H1 (cell line): ENCODE measurements around the gene ARHGEF1. TPM values are rescaled to one million over a fixed set of nuclear protein-coding genes. Genes with fewer than 3 reads are reported as not detected.

ENCODE experiments used
- CTCF ChIA-PET: fragments of 300-600 bp; sonication (Branson Sonifier 250); formaldehyde crosslinking; loops from one replicate; lab custom pipeline; 2021; ENCODE audit not compliant: partially characterized antibody; lab: Charles Lee
- POLR2A ChIA-PET: fragments of 300-600 bp; sonication (Branson Sonifier 250); formaldehyde crosslinking; loops from one replicate; lab custom pipeline; 2021; ENCODE audit warnings: inconsistent platforms; ENCODE audit not compliant: partially characterized antibody; lab: Charles Lee
- DNase-seq, 2 experiments: peaks; one replicate each; pipeline versions ENCODE4 v3.0.0 to v3.0.0-alpha.2; 2010 to 2022; ENCODE audit warnings: low spot score in 2 of 2, low read depth in 1 of 2, mixed read lengths in 1 of 2
- FAIRE-seq: peaks from 2 replicates; lab custom pipeline; 2011; peaks lifted over from hg19 to GRCh38; lab: Jason Lieb, UNC
- H2AFZ ChIP-seq: 2 replicates; pipeline ENCODE4 v1.8.1; 2012; ENCODE audit warnings: low read length, inconsistent platforms
- H2AK5ac ChIP-seq: 2 replicates; pipeline ENCODE4 v1.6.1; 2013; ENCODE audit warnings: low read depth, low read length
- H2BK120ac ChIP-seq: replicated peaks from 2 replicates; pipeline ENCODE3; 2013; ENCODE audit warnings: low read depth, low read length, inconsistent platforms
- H2BK12ac ChIP-seq: 2 replicates; pipeline ENCODE4 v1.6.1; 2013; ENCODE audit warnings: low read depth, low read length
- H2BK15ac ChIP-seq: 2 replicates; pipeline ENCODE4 v1.6.1; 2013; ENCODE audit warnings: low read length
- H2BK20ac ChIP-seq: 2 replicates; pipeline ENCODE4 v1.6.1; 2013; ENCODE audit warnings: low read length
- H2BK5ac ChIP-seq: 2 replicates; pipeline ENCODE4 v1.6.1; 2013; ENCODE audit warnings: low read depth, low read length
- H3K14ac ChIP-seq: 2 replicates; pipeline ENCODE4 v1.6.1; 2013; ENCODE audit warnings: inconsistent platforms; ENCODE audit not compliant: insufficient read length
- H3K18ac ChIP-seq: 2 replicates; pipeline ENCODE4 v1.6.1; 2013; ENCODE audit warnings: low read length; ENCODE audit errors: extremely low read depth
- H3K23ac ChIP-seq: 2 replicates; pipeline ENCODE4 v1.6.1; 2013; ENCODE audit warnings: inconsistent platforms; ENCODE audit not compliant: insufficient read length
- H3K23me2 ChIP-seq: 2 replicates; pipeline ENCODE4 v1.6.1; 2013; ENCODE audit warnings: low read depth, low read length
- H3K27ac ChIP-seq: 2 replicates; pipeline ENCODE4 v1.6.1; 2011; ENCODE audit warnings: low read depth, low read length, inconsistent platforms
- H3K27me3 ChIP-seq, 4 experiments: replicated peaks in 1 of 4; 1 replicate in 1 of 4; 2 replicates in 3 of 4; pipeline versions ENCODE4 v1.6.1 to v1.8.1; 2011 to 2013; ENCODE audit warnings: low read length in 3 of 4, mild to moderate bottlenecking in 3 of 4, inconsistent platforms in 2 of 4, mixed read lengths in 2 of 4, moderate library complexity in 1 of 4; ENCODE audit not compliant: control insufficient read depth in 3 of 4, insufficient read depth in 3 of 4; ENCODE audit errors: extremely low read depth in 1 of 4
- H3K36me3 ChIP-seq, 4 experiments: 2 replicates each; pipeline versions ENCODE4 v1.6.1 to v1.8.1; 2011 to 2013; ENCODE audit warnings: mild to moderate bottlenecking in 4 of 4, low read length in 3 of 4, moderate library complexity in 2 of 4, control low read depth in 1 of 4, inconsistent platforms in 1 of 4; ENCODE audit not compliant: insufficient read depth in 4 of 4, control insufficient read depth in 2 of 4
- H3K4ac ChIP-seq: replicated peaks from 2 replicates; pipeline ENCODE3; 2013; ENCODE audit warnings: low read length, low read depth, mixed read lengths, inconsistent platforms; ENCODE audit not compliant: insufficient read length
- H3K4me1 ChIP-seq, 4 experiments: replicated peaks in 1 of 4; 1 replicate in 1 of 4; 2 replicates in 3 of 4; pipeline versions ENCODE4 v1.6.1 to v1.8.1; 2011 to 2013; ENCODE audit warnings: low read length in 3 of 4, inconsistent platforms in 2 of 4, mixed read lengths in 1 of 4; ENCODE audit not compliant: insufficient read depth in 4 of 4, control insufficient read depth in 3 of 4
- H3K4me2 ChIP-seq, 2 experiments: 2 replicates each; pipeline versions ENCODE4 v1.6.1 to v1.8.1; 2011 to 2013; ENCODE audit warnings: low read depth in 2 of 2, low read length in 2 of 2, control low read depth in 1 of 2, inconsistent platforms in 1 of 2, mild to moderate bottlenecking in 1 of 2; ENCODE audit not compliant: insufficient read depth in 1 of 2
- H3K4me3 ChIP-seq, 4 experiments: fragments of 200-600, 300-600 bp in 1 of 4; sonication (generic), shearing (Covaris generic), sonication (Bioruptor Twin) in 1 of 4; 2 replicates each; pipeline versions ENCODE4 v1.5.1 to v1.8.1; 2011 to 2016; ENCODE audit warnings: low read length in 4 of 4, low read depth in 3 of 4, control low read depth in 2 of 4, inconsistent platforms in 2 of 4, mild to moderate bottlenecking in 2 of 4, mixed read lengths in 1 of 4, moderate library complexity in 1 of 4; ENCODE audit not compliant: insufficient read depth in 2 of 4; ENCODE audit errors: extremely low read depth in 1 of 4
- H3K56ac ChIP-seq: replicated peaks from 2 replicates; pipeline ENCODE3; 2013; ENCODE audit warnings: low read depth, mild to moderate bottlenecking, mixed read lengths, low read length, inconsistent platforms; ENCODE audit not compliant: insufficient read length
- H3K79me1 ChIP-seq: 2 replicates; pipeline ENCODE4 v1.6.1; 2013; ENCODE audit warnings: low read depth, low read length, control low read depth
- H3K79me2 ChIP-seq, 2 experiments: 2 replicates each; pipeline versions ENCODE4 v1.6.1 to v1.8.1; 2012 to 2013; ENCODE audit warnings: low read length in 2 of 2, mild to moderate bottlenecking in 2 of 2, inconsistent platforms in 1 of 2; ENCODE audit not compliant: insufficient read depth in 2 of 2, control insufficient read depth in 1 of 2
- H3K9ac ChIP-seq, 4 experiments: replicated peaks in 1 of 4; 1 replicate in 1 of 4; 2 replicates in 3 of 4; pipeline versions ENCODE4 v1.6.1 to v1.8.1; 2011 to 2013; ENCODE audit warnings: low read depth in 3 of 4, low read length in 3 of 4, control low read depth in 2 of 4, mild to moderate bottlenecking in 2 of 4, moderate library complexity in 2 of 4, inconsistent platforms in 1 of 4; ENCODE audit errors: extremely low read depth in 1 of 4
- H3K9me3 ChIP-seq, 2 experiments: 2 replicates each; pipeline versions ENCODE4 v1.6.1 to v1.8.1; 2012 to 2013; ENCODE audit warnings: mild to moderate bottlenecking in 2 of 2, moderate library complexity in 2 of 2, control low read depth in 1 of 2, inconsistent platforms in 1 of 2, low read depth in 1 of 2, low read length in 1 of 2, mixed read lengths in 1 of 2; ENCODE audit not compliant: insufficient read depth in 2 of 2
- H4K20me1 ChIP-seq, 2 experiments: replicated peaks in 1 of 2; 2 replicates each; pipeline versions ENCODE3 to v1.8.1; 2011 to 2013; ENCODE audit warnings: inconsistent platforms in 2 of 2, low read length in 2 of 2, mild to moderate bottlenecking in 1 of 2; ENCODE audit not compliant: insufficient read depth in 2 of 2, control insufficient read depth in 1 of 2
- H4K5ac ChIP-seq: 2 replicates; pipeline ENCODE4 v1.6.1; 2013; ENCODE audit warnings: low read length, low read depth, mixed read lengths, inconsistent platforms; ENCODE audit not compliant: insufficient read length
- H4K8ac ChIP-seq: 2 replicates; pipeline ENCODE4 v1.8.0; 2013; ENCODE audit warnings: mild to moderate bottlenecking, moderate library complexity, low read length, inconsistent platforms; ENCODE audit not compliant: insufficient read depth; ENCODE audit errors: extremely low read depth
- H4K91ac ChIP-seq: replicated peaks from 2 replicates; pipeline ENCODE3; 2013; ENCODE audit warnings: low read length, mixed read lengths, inconsistent platforms; ENCODE audit not compliant: insufficient read length
- RAD21 ChIP-seq, 2 experiments: IDR thresholded peaks in 1 of 2; conservative IDR thresholded peaks in 1 of 2; 2 replicates each; pipeline ENCODE4 v1.6.1; 2011; ENCODE audit warnings: low read depth in 2 of 2, low read length in 2 of 2, improper control_type of control experiment in 1 of 2, inconsistent platforms in 1 of 2, mild to moderate bottlenecking in 1 of 2, moderate library complexity in 1 of 2
- TAF7 ChIP-seq: optimal IDR thresholded peaks from 2 replicates; pipeline ENCODE3; 2011; ENCODE audit warnings: low read depth, mild to moderate bottlenecking, inconsistent platforms, low read length, moderate library complexity, borderline replicate concordance
- WGBS, 2 experiments: shearing (Covaris generic) in 1 of 2; methylation state at CpG; one replicate each; pipeline versions ENCODE4 v1.1.6 to v1.1.7; 2013 to 2015; ENCODE audit warnings: low lambda C conversion rate in 2 of 2, mixed read lengths in 2 of 2, inconsistent platforms in 1 of 2, low coverage in 1 of 2, missing lambda C conversion rate in 1 of 2; ENCODE audit not compliant: insufficient replicate concordance in 2 of 2, insufficient coverage in 1 of 2, insufficient read length in 1 of 2; ENCODE audit errors: extremely low coverage in 1 of 2, missing lambda C conversion rate in 1 of 2; 5-methylcytosine and 5-hydroxymethylcytosine counted together
- polyA plus RNA-seq, 7 experiments: library from polyadenylated mRNA; depleted of rRNA in 3 of 7; stranded (reverse) in 5 of 7; unstranded in 2 of 7; fragments of >200 nt in 5 of 7; fragments of 200-250 nt in 2 of 7; gene quantifications; 1 replicate in 5 of 7; 2 replicates in 1 of 7; 4 replicates in 1 of 7; pipeline versions ENCODE4 v1.2.1 to v1.2.3, GENCODE V29; 2011 to 2013; ENCODE audit warnings: missing spikeins in 2 of 7, mixed read lengths in 2 of 7
- total RNA-seq: library from RNA; stranded (reverse); fragmentation: NEBNext Ultra II Directional; extraction: Animal tissue kit (Norgen Biotek cat#: 25700); gene quantifications from 2 replicates; pipeline ENCODE4 v1.2.1, GENCODE V29; 2021

The ARHGEF1 gene
- total and polyA plus RNA-seq, 2 of the 8 experiments (the other 6 are each of a cell fraction or from before 2014, with no cell fraction given) = 23.0 to 49.0 TPM

DNA sequence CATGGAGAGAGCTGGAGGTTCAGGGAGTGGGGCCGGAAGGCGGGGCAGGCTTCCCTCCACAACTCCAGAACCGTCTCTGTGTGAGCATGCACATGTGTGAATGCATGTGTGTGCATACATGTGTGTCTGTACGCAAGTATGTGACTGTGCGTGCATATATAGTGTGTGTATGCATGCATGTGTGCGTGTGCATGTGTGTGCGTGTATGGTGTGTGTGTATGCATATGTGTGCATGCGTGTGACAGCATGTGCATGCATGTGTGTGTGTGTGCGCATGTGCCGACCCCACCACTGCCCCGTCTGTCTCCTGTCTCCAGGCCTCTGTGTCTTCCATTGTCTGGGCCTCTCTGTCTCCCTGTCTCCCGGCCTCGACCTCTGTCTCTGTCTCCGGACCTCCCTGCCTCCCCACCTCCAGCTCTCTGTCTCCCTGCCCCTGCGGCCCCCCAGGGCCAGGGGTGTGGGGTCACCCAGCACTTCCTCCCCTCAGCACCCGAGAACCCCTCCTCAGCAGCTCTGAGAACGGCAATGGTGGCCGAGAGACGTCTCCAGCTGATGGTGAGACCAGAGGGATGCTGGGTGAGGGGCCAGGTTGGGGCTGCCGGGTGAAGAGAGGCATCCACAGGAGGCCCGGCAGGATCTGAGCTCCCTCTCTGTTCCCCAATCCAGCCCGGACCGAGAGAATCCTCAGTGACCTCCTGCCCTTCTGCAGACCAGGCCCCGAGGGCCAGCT lies 22.5 kb downstream of the ARHGEF1 start:
- H3K9me3 ChIP-seq = no peaks in the 10 kb centered on the region
- no peak overlapping the region for H4K5ac ChIP-seq
- POLR2A ChIA-PET = interaction anchor here (1.0 to 13.1 kb wide), 6 partner anchors 10 to 45 kb away, joined by 4 to 167 read pairs (median 8); partner anchors contain the start of genes ERFL and RPS19
- H2BK5ac ChIP-seq = no peak overlapping the region
- H3K27me3 ChIP-seq = peaks cover 4 to 12% (median 9%) of the 10 kb centered on the region in 4 experiments
- H2AFZ ChIP-seq = no peak overlapping the region
- H3K79me2 ChIP-seq = no peaks in the 10 kb centered on the region
- H2BK15ac ChIP-seq = no peak overlapping the region
- DNase-seq (no peak), FAIRE-seq (no peak)
- no peak overlapping the region for H3K4ac ChIP-seq
- H3K79me1 ChIP-seq = no peaks in the 10 kb centered on the region
- H3K23ac ChIP-seq = no peak overlapping the region
- CTCF ChIA-PET = interaction anchor here (0.7 to 3.0 kb wide), 6 partner anchors 10 to 374 kb away, joined by 3 to 11 read pairs (median 5); no protein-coding TSS in a partner anchor
- H3K4me1 ChIP-seq = no peaks in the 10 kb centered on the region; a peak in 1 of 7 replicates
- no peak overlapping the region for H3K9ac ChIP-seq
- H4K20me1 ChIP-seq = peaks cover 0 to 9% of the 10 kb centered on the region in 2 experiments
- peak overlapping the region; percentile 51; the same call in 1 of the 2 replicates for H2BK20ac ChIP-seq
- no peak overlapping the region for H2BK120ac ChIP-seq
- no peak overlapping the region for H4K91ac ChIP-seq
- H3K36me3 ChIP-seq = peaks cover 5 to 16% (median 14%) of the 10 kb centered on the region in 4 experiments
- no peak overlapping the region for H3K18ac ChIP-seq
- no peak overlapping the region for H2BK12ac ChIP-seq
- H2AK5ac ChIP-seq = 0 out of 2 replicates have a peak overlapping the region, but pooled peaks have one; percentile 75
- no peak overlapping the region for H3K56ac ChIP-seq
- H3K4me2 ChIP-seq = no peak overlapping the region
- no peak overlapping the region for H4K8ac ChIP-seq
- no peak overlapping the region for H3K27ac ChIP-seq
- no peak overlapping the region for H3K14ac ChIP-seq
- peaks cover 2% of the 10 kb centered on the region; the same call in 1 of the 2 replicates for H3K23me2 ChIP-seq
- no peak overlapping the region for H3K4me3 ChIP-seq
- 84% methylated on average over 23 of the region's 24 CpGs; no CpG with 5 or more reads in 1 of the 2 experiments for WGBS, 2 experiments
- TF ChIP-seq RAD21 (IDR thresholded peaks at IDR 0.05 in 1 of 2, conservative IDR thresholded peaks at IDR 0.05 in 1 of 2; ENCODE audit: low read depth in 2 of 2, low read length in 2 of 2) = no peak
- TF ChIP-seq TAF7 = no peak
